GM23338 (cell line): Measurements from ENCODE around the gene LCE3E. TPM values are rescaled to one million over a fixed set of nuclear protein-coding genes. Genes with fewer than 3 reads are reported as not detected.

Experiments used
- ATAC-seq: fragments of 200-7000 bp; cut with Tn5 transposase; 3 replicates; pipeline ENCODE4 v1.9.1; 2020
- DNase-seq: peaks from one replicate; pipeline ENCODE4 v3.0.0-alpha.2; 2015; ENCODE audit warnings: low spot score
- H2AFZ ChIP-seq: fragments of 200-600 bp; sonication (generic); 2 replicates; pipeline ENCODE4 v1.8.0; 2016; ENCODE audit warnings: antibody characterized with exemption, mild to moderate bottlenecking, moderate library complexity
- H3F3A ChIP-seq: fragments of 200-600 bp; sonication (generic); replicated peaks from 2 replicates; pipeline ENCODE4 v1.8.0; 2017; ENCODE audit warnings: antibody characterized with exemption, mixed run types, low read depth
- H3K27ac ChIP-seq: fragments of 200-600 bp; sonication (generic); 2 replicates; pipeline ENCODE4 v1.6.1; 2016; ENCODE audit warnings: low read depth
- H3K27me3 ChIP-seq: fragments of 200-600 bp; sonication (generic); 2 replicates; pipeline ENCODE4 v1.8.0; 2016; ENCODE audit warnings: mild to moderate bottlenecking, mixed run types, moderate library complexity; ENCODE audit not compliant: insufficient read depth
- H3K36me3 ChIP-seq: fragments of 200-600 bp; sonication (generic); 2 replicates; pipeline ENCODE4 v1.8.0; 2016; ENCODE audit warnings: mild to moderate bottlenecking; ENCODE audit not compliant: insufficient read depth
- H3K4me1 ChIP-seq: fragments of 200-600 bp; sonication (generic); 2 replicates; pipeline ENCODE4 v1.8.0; 2016; ENCODE audit warnings: mild to moderate bottlenecking, moderate library complexity; ENCODE audit not compliant: insufficient read depth
- H3K4me2 ChIP-seq: fragments of 200-600 bp; sonication (generic); 2 replicates; pipeline ENCODE4 v1.7.1; 2017; ENCODE audit warnings: mixed run types
- H3K4me3 ChIP-seq: fragments of 200-600 bp; sonication (generic); 2 replicates; pipeline ENCODE4 v1.6.1; 2016; ENCODE audit warnings: mixed run types
- H3K79me2 ChIP-seq: fragments of 200-600 bp; sonication (generic); replicated peaks from 2 replicates; pipeline ENCODE4 v1.8.0; 2017; ENCODE audit warnings: mild to moderate bottlenecking; ENCODE audit not compliant: insufficient read depth
- H3K9me2 ChIP-seq: fragments of 200-600 bp; sonication (generic); 2 replicates; pipeline ENCODE4 v1.8.0; 2017; ENCODE audit not compliant: insufficient read depth
- H4K20me1 ChIP-seq: fragments of 200-600 bp; sonication (generic); replicated peaks from 2 replicates; pipeline ENCODE4 v1.8.0; 2017; ENCODE audit warnings: mild to moderate bottlenecking; ENCODE audit not compliant: insufficient read depth
- H3K27ac Mint-ChIP-seq: 2 replicates; pipeline ENCODE4 v1.8.0; 2020; ENCODE audit warnings: inconsistent platforms, mild to moderate bottlenecking, moderate library complexity, mixed read lengths
- H3K27me3 Mint-ChIP-seq: 3 replicates; pipeline ENCODE4 v1.8.0; 2022; ENCODE audit warnings: low read depth, mild to moderate bottlenecking, moderate library complexity, mixed read lengths, inconsistent platforms; ENCODE audit not compliant: insufficient read depth, poor library complexity
- H3K36me3 Mint-ChIP-seq: 3 replicates; pipeline ENCODE4 v1.8.0; 2021; ENCODE audit warnings: low read depth, mild to moderate bottlenecking, inconsistent platforms, moderate library complexity, mixed read lengths
- H3K4me1 Mint-ChIP-seq: 3 replicates; pipeline ENCODE4 v1.8.0; 2020; ENCODE audit warnings: mild to moderate bottlenecking, inconsistent platforms, mixed read lengths
- H3K4me3 Mint-ChIP-seq: 3 replicates; pipeline ENCODE4 v1.8.0; 2021; ENCODE audit warnings: moderate library complexity, mild to moderate bottlenecking, inconsistent platforms, mixed read lengths
- H3K9me3 Mint-ChIP-seq: 3 replicates; pipeline ENCODE4 v1.8.0; 2020; ENCODE audit warnings: moderate library complexity, mild to moderate bottlenecking, inconsistent platforms, mixed read lengths
- CREB1 ChIP-seq: fragments of 250-450 bp; sonication (Bioruptor Pico); IDR thresholded peaks from 2 replicates; pipeline ENCODE4 v1.5.0; 2020; ENCODE audit warnings: low read depth, mild to moderate bottlenecking, moderate library complexity
- CTCF ChIP-seq, 2 experiments: fragments of 200-600 bp in 1 of 2; sonication (generic) in 1 of 2; conservative IDR thresholded peaks; 2 replicates each; pipeline versions ENCODE4 v1.5.1 to v1.6.1; 2016 to 2017; ENCODE audit warnings: antibody characterized with exemption in 2 of 2, low read depth in 2 of 2, mild to moderate bottlenecking in 2 of 2, moderate library complexity in 1 of 2
- ETS1 ChIP-seq: IDR thresholded peaks from 2 replicates; pipeline ENCODE4 v1.6.1; 2016; ENCODE audit warnings: antibody characterized with exemption
- EZH2 ChIP-seq: fragments of 200-600 bp; sonication (generic); IDR thresholded peaks from one replicate; pipeline ENCODE4 v1.8.0; 2017; ENCODE audit warnings: antibody characterized with exemption, mild to moderate bottlenecking, low read depth; ENCODE audit not compliant: unreplicated experiment
- JUNB ChIP-seq: IDR thresholded peaks from one replicate; pipeline ENCODE4 v1.6.1; 2016; ENCODE audit warnings: antibody characterized with exemption; ENCODE audit not compliant: unreplicated experiment
- NANOG ChIP-seq: IDR thresholded peaks from 2 replicates; pipeline ENCODE4 v1.6.1; 2016; ENCODE audit warnings: antibody characterized with exemption, borderline replicate concordance
- POLR2AphosphoS5 ChIP-seq: IDR thresholded peaks from 2 replicates; pipeline ENCODE4 v1.6.1; 2016; ENCODE audit warnings: antibody characterized with exemption, low read depth
- REST ChIP-seq: IDR thresholded peaks from one replicate; pipeline ENCODE4 v1.6.1; 2018; ENCODE audit warnings: antibody characterized with exemption; ENCODE audit not compliant: unreplicated experiment
- STAT1 ChIP-seq: IDR thresholded peaks from one replicate; pipeline ENCODE4 v1.6.1; 2016; ENCODE audit warnings: antibody characterized with exemption; ENCODE audit not compliant: unreplicated experiment
- ZNF114 ChIP-seq: fragments of 250-450 bp; sonication (Bioruptor Pico); IDR thresholded peaks from 2 replicates; pipeline ENCODE4 v1.5.0; 2020; ENCODE audit warnings: mild to moderate bottlenecking, moderate library complexity
- ZNF331 ChIP-seq: fragments of 250-450 bp; sonication (Bioruptor Pico); IDR thresholded peaks from 2 replicates; pipeline ENCODE4 v1.5.0; 2020; ENCODE audit warnings: low read depth, mild to moderate bottlenecking, moderate library complexity
- ZNF462 ChIP-seq: fragments of 250-450 bp; sonication (Bioruptor Pico); IDR thresholded peaks from 2 replicates; pipeline ENCODE4 v1.5.0; 2020; ENCODE audit warnings: mild to moderate bottlenecking, moderate library complexity
- polyA plus RNA-seq: library from polyadenylated mRNA; unstranded; fragments of >200 nt; fragmentation: Nextera tagmentation; extraction: Ambion mirVana; gene quantifications from 2 replicates; pipeline ENCODE4 v1.2.1, GENCODE V29; 2016
- total RNA-seq: library from RNA; depleted of rRNA; stranded (reverse); fragments of >200 nt; shearing (Covaris generic); gene quantifications from 2 replicates; pipeline ENCODE4 v1.2.3, GENCODE V29; 2014

LCE3E gene
- total and polyA plus RNA-seq, 2 experiments from 2014 or later = not detected

GRCh38 chr1:152585586-152585985 lies 19.0 kb upstream of the LCE3E start (continued):
- no peak for TF ChIP-seq JUNB
- no peak for TF ChIP-seq STAT1
- TF ChIP-seq CREB1 (CRISPR knock-in tag) = no peak
- TF ChIP-seq POLR2AphosphoS5 = no peak
- TF ChIP-seq ZNF114 = no peak

- Histone ChIP-seq H4K20me1 (no peaks in the 10 kb centered on the region), H3K79me2 (no peaks in the 10 kb centered on the region), H3F3A (no peaks in the 10 kb centered on the region), H2AFZ (no peak overlapping the region), H3K36me3 (no peaks in the 10 kb centered on the region), H3K4me3 (no peak overlapping the region), H3K9me2 (peaks cover 13% of the 10 kb centered on the region; the same call in 1 of the 2 replicates), H3K4me1 (peaks cover 20% of the 10 kb centered on the region), H3K4me2 (no peak overlapping the region), H3K27me3 (no peaks in the 10 kb centered on the region), H3K27ac (no peak overlapping the region)
- DNase-seq (no peak), ATAC-seq (no peak)
- Mint-ChIP-seq H3K36me3 (no peaks in the 10 kb centered on the region), H3K27ac (no peak overlapping the region), H3K4me1 (peaks cover 15% of the 10 kb centered on the region), H3K9me3 (peaks cover 6% of the 10 kb centered on the region; the same call in 1 of the 3 replicates), H3K4me3 (no peak overlapping the region), H3K27me3 (no peaks in the 10 kb centered on the region)
- TF ChIP-seq CREB1 (CRISPR knock-in tag) = no peak
- no peak for TF ChIP-seq POLR2AphosphoS5
- TF ChIP-seq EZH2 = no peak
- TF ChIP-seq ZNF462 (CRISPR knock-in tag) = no peak
- TF ChIP-seq NANOG = no peak
- no peak for TF ChIP-seq ZNF331
- no peak for TF ChIP-seq ZNF114
- no peak for TF ChIP-seq ETS1
- no peak for TF ChIP-seq CTCF (conservative IDR thresholded peaks at IDR 0.05; ENCODE audit: low read depth in 2 of 2)
- TF ChIP-seq REST = no peak
Measured at GRCh38 chr1:152582647-152583046, 16.1 kb upstream of the LCE3E start.
